Measurements from ENCODE around the gene CHRNA1. TPM values are rescaled to one million over a fixed set of nuclear protein-coding genes. Genes with fewer than 3 reads are reported as not detected.

Gene CHRNA1
- total and polyA plus RNA-seq, 10 of the 15 experiments (the other 5 are each of a cell fraction or from before 2014, with no cell fraction given): 0.05 to 0.14 TPM; not detected in 8

GRCh38 chr2:174812037-174812436, 47.8 kb upstream of the CHRNA1 start:
- in situ Hi-C loops (cut with MboI): no loop called here
- no peaks in the 10 kb centered on the region for H3K4me1 ChIP-seq (ENCODE audit: control insufficient read depth, insufficient read depth, low read length)
- POLR2A ChIA-PET: no interaction called here
- no peaks in the 10 kb centered on the region for H4K20me1 ChIP-seq (ENCODE audit: control insufficient read depth, insufficient read depth)
- ATAC-seq (no peak), DNase-seq (ENCODE audit: low read depth, low spot score) (no peak), FAIRE-seq (no peak)
- CTCF ChIA-PET: no interaction called here
- peaks cover 0 to 4% of the 10 kb centered on the region in 2 experiments; a peak in 1 of 4 replicates for H3K27me3 ChIP-seq (replicated peaks in 1 of 2; ENCODE audit: control insufficient read depth in 2 of 2, insufficient read depth in 2 of 2, low read length in 1 of 2)
- SMC1A ChIA-PET (ENCODE audit: uncharacterized antibody, unreplicated experiment): interaction anchor here (1.1 to 1.2 kb wide), 3 partner anchors 13 to 1572 kb away, joined by 3 read pairs; no protein-coding TSS in a partner anchor
- H3K4me2 ChIP-seq (ENCODE audit: control insufficient read depth, insufficient read depth): no peak overlapping the region
- intact Hi-C loops (cut with micrococcal nuclease; ENCODE audit: unreplicated experiment): no loop called here
- no peaks in the 10 kb centered on the region for H3K9me3 ChIP-seq (replicated peaks; ENCODE audit: control insufficient read depth, insufficient read depth, low read length)
- no peak overlapping the region for H3K9ac ChIP-seq (ENCODE audit: control insufficient read depth, insufficient read depth, low read length)
- RAD21 ChIA-PET (ENCODE audit: unreplicated experiment): no interaction called here
- H2AFZ ChIP-seq (ENCODE audit: control insufficient read depth, low read depth, low read length): no peak overlapping the region
- H3K36me3 ChIP-seq (ENCODE audit: control insufficient read depth in 2 of 2, insufficient read depth in 2 of 2, low read length in 1 of 2): no peaks in the 10 kb centered on the region
- no peak overlapping the region for H3K27ac ChIP-seq (ENCODE audit: control insufficient read depth, insufficient read depth)
- no peak overlapping the region for H3K4me3 ChIP-seq
- 68% methylated on average over 7 of the region's 7 CpGs for WGBS (ENCODE audit: insufficient coverage, insufficient replicate concordance, low lambda C conversion rate, missing lambda C conversion rate)
- BruUV-seq (replicated peaks): no TSS peak
- H3K79me2 ChIP-seq (ENCODE audit: control insufficient read depth, insufficient read depth, low read length): no peaks in the 10 kb centered on the region
- TF ChIP-seq SUPT20H (IDR thresholded peaks at IDR 0.05; ENCODE audit: borderline replicate concordance, control insufficient read depth, low read depth, low read length) (no peak), HDGF (IDR thresholded peaks at IDR 0.05) (no peak), RUNX3 (IDR thresholded peaks at IDR 0.05; ENCODE audit: low read length) (no peak), BCL3 (IDR thresholded peaks at IDR 0.05; ENCODE audit: borderline replicate concordance, insufficient read depth, low read depth, low read length, poor library complexity, severe bottlenecking) (no peak), RELA (IDR thresholded peaks at IDR 0.05; ENCODE audit: borderline replicate concordance, partially characterized antibody) (no peak), SMAD5 (IDR thresholded peaks at IDR 0.05; ENCODE audit: low read depth) (no peak), MXI1 (IDR thresholded peaks at IDR 0.05; ENCODE audit: low read depth, low read length) (no peak), NR2C1 (IDR thresholded peaks at IDR 0.05) (no peak), POU2F2 (IDR thresholded peaks at IDR 0.05; ENCODE audit: borderline replicate concordance, low read depth, low read length) (no peak), SUZ12 (IDR thresholded peaks at IDR 0.05; ENCODE audit: unreplicated experiment) (no peak), ZNF207 (IDR thresholded peaks at IDR 0.05; ENCODE audit: borderline replicate concordance) (no peak), SP1 (IDR thresholded peaks at IDR 0.05; ENCODE audit: low read depth, low read length) (no peak), SMAD1 (IDR thresholded peaks at IDR 0.05; ENCODE audit: low read depth, partially characterized antibody) (no peak), NFXL1 (IDR thresholded peaks at IDR 0.05; ENCODE audit: borderline replicate concordance) (no peak), CEBPB (IDR thresholded peaks at IDR 0.05; ENCODE audit: borderline replicate concordance in 1 of 2, low read depth in 2 of 2, low read length in 2 of 2) (no peak), MYC (IDR thresholded peaks at IDR 0.05; ENCODE audit: insufficient read depth, insufficient read length, insufficient replicate concordance, low read length, severe bottlenecking) (no peak), ZBTB11 (CRISPR knock-in tag; IDR thresholded peaks at IDR 0.05) (no peak)
- TF ChIP-seq, protein P1, sequence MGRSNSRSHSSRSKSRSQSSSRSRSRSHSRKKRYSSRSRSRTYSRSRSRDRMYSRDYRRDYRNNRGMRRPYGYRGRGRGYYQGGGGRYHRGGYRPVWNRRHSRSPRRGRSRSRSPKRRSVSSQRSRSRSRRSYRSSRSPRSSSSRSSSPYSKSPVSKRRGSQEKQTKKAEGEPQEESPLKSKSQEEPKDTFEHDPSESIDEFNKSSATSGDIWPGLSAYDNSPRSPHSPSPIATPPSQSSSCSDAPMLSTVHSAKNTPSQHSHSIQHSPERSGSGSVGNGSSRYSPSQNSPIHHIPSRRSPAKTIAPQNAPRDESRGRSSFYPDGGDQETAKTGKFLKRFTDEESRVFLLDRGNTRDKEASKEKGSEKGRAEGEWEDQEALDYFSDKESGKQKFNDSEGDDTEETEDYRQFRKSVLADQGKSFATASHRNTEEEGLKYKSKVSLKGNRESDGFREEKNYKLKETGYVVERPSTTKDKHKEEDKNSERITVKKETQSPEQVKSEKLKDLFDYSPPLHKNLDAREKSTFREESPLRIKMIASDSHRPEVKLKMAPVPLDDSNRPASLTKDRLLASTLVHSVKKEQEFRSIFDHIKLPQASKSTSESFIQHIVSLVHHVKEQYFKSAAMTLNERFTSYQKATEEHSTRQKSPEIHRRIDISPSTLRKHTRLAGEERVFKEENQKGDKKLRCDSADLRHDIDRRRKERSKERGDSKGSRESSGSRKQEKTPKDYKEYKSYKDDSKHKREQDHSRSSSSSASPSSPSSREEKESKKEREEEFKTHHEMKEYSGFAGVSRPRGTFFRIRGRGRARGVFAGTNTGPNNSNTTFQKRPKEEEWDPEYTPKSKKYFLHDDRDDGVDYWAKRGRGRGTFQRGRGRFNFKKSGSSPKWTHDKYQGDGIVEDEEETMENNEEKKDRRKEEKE (IDR thresholded peaks at IDR 0.05): no peak
